Type B pancreatic cell (in vitro differentiated cells): ENCODE data around the gene LRRC56. TPM values are rescaled to one million over a fixed set of nuclear protein-coding genes. Genes with fewer than 3 reads are reported as not detected.
A peak's percentile ranks its signal among the peaks of the same experiment; 100 is the strongest.
"Not testable (repeated sequence)": the region's sequence is repeated elsewhere in the genome, so short reads cannot be mapped to it uniquely, and the experiment has no call there.

Experiments
- DNase-seq: peaks from one replicate; pipeline ENCODE4 v3.0.0; 2021; ENCODE audit warnings: mixed read lengths; ENCODE audit not compliant: unreplicated experiment; ENCODE audit errors: extremely low spot score
- H3K27ac Mint-ChIP-seq: 2 replicates; pipeline ENCODE4 v1.8.0; 2021; ENCODE audit warnings: mild to moderate bottlenecking, mixed read lengths
- H3K27me3 Mint-ChIP-seq: 2 replicates; pipeline ENCODE4 v1.8.0; 2021; ENCODE audit warnings: mixed read lengths
- H3K36me3 Mint-ChIP-seq: 2 replicates; pipeline ENCODE4 v1.8.0; 2021; ENCODE audit warnings: mixed read lengths
- H3K4me1 Mint-ChIP-seq: one replicate; pipeline ENCODE4 v1.8.0; 2021; ENCODE audit warnings: mixed read lengths; ENCODE audit not compliant: unreplicated experiment
- H3K4me3 Mint-ChIP-seq: 2 replicates; pipeline ENCODE4 v1.8.0; 2021; ENCODE audit warnings: mild to moderate bottlenecking, mixed read lengths
- H3K9me3 Mint-ChIP-seq: 2 replicates; pipeline ENCODE4 v1.8.0; 2021; ENCODE audit warnings: mixed read lengths
- CTCF ChIP-seq: fragments of 200-600 bp; sonication (generic); conservative IDR thresholded peaks from 2 replicates; pipeline ENCODE4 v1.5.0; 2021; ENCODE audit warnings: antibody characterized with exemption, mild to moderate bottlenecking
- total RNA-seq: library from RNA; stranded (reverse); gene quantifications from 2 replicates; pipeline ENCODE4 v1.2.1, GENCODE V29; 2021; ENCODE audit warnings: low replicate concordance

The LRRC56 gene
- total RNA-seq, 1 donor from 2014 or later = 1.7 TPM

GRCh38 chr11:573146-573759, 35.9 kb downstream of the LRRC56 start:
- Mint-ChIP-seq H3K4me1 (peaks cover 14% of the 10 kb centered on the region), H3K27me3 (peaks cover 13% of the 10 kb centered on the region), H3K4me3 (peak overlapping the region; percentile 25), H3K27ac (peak overlapping the region; percentile 50), H3K9me3 (no peaks in the 10 kb centered on the region), H3K36me3 (no peaks in the 10 kb centered on the region)
- DNase-seq = no peak
- TF ChIP-seq CTCF = no peak

DNA sequence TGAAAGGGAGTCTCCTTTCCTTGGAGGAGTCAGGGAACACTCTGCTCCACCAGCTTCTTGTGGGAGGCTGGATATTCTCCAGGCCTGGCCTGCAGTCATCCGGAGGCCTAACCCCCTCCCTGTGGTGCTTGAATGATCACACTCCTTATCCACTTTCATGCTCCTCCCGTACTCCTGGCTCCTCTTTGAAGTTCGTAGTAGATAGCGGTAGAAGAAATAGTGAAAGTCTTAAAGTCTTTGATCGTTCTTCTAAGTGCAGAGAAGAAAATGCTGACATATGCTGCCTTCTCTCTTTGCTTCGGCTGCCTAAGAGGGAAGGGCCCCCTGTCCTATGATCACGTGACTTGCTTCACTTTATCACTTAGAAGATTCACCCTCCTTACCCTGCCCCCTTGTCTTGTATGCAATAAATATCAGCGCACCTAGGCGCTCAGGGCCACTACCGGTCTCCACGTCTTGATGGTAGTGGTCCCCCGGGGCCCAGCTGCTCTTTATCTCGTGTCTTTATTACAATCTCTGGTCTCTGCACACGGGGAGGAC, 36.8 kb downstream of the LRRC56 start:
- H3K4me1 Mint-ChIP-seq = peaks cover 14% of the 10 kb centered on the region
- not testable (repeated sequence) for H3K36me3 Mint-ChIP-seq, DNase-seq, H3K9me3 Mint-ChIP-seq
- H3K27me3 Mint-ChIP-seq = peaks cover 13% of the 10 kb centered on the region
- peak overlapping the region; percentile 94 for H3K4me3 Mint-ChIP-seq
- H3K27ac Mint-ChIP-seq = peak overlapping the region; percentile 96

DNA sequence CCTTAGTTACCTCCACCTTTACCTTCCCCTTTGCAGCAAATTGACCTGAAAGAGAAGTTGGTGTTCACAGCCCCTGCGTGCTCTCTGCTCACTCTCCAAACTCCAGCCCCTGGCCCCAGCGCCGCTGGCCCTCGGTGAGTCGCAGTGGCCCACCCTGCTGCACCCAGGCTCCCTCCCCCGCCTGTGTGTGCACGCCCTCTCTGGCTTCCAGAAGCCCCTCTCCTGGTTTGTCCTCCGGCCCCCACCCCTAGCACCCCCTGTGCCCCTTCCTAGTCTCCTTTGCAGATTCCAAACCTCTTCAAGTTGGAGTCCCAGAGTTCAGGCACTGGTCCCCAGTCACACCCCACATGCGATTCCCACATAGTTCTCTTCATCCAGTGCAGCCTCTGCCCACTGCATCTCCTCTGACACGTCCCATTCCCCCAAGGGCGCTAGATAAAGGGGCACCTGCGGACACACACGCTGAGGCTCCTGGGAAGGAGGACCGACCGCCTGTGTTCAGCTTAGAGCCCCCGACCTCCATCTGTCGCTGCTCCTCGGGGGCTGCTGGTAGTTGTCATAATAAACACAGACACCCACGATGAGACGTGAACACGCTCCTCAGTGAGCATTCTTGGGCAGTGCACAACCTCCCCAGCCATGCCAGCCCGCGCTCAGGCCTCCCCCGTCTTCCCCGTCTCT, 37.4 kb downstream of the LRRC56 start:
- DNase-seq = no peak
- Mint-ChIP-seq H3K27ac (peak overlapping the region; percentile 96), H3K9me3 (no peaks in the 10 kb centered on the region), H3K36me3 (no peaks in the 10 kb centered on the region), H3K27me3 (peaks cover 13% of the 10 kb centered on the region), H3K4me3 (peak overlapping the region; percentile 94), H3K4me1 (peaks cover 16% of the 10 kb centered on the region)
- no peak for TF ChIP-seq CTCF

- H3K36me3 Mint-ChIP-seq = no peaks in the 10 kb centered on the region
- H3K27me3 Mint-ChIP-seq = peaks cover 13% of the 10 kb centered on the region
- peak overlapping the region; percentile 94 for H3K4me3 Mint-ChIP-seq
- peaks cover 20% of the 10 kb centered on the region for H3K4me1 Mint-ChIP-seq
- no peaks in the 10 kb centered on the region for H3K9me3 Mint-ChIP-seq
- peak; percentile 85 for DNase-seq
- TF ChIP-seq CTCF = no peak
- H3K27ac Mint-ChIP-seq = peak overlapping the region; percentile 96
Observed at GRCh38 chr11:575313-575995, 38.1 kb downstream of the LRRC56 start.

- peaks cover 2% of the 10 kb centered on the region for H3K36me3 Mint-ChIP-seq
- peak; percentile 96 for DNase-seq
- no peak for TF ChIP-seq CTCF
- H3K27me3 Mint-ChIP-seq = peaks cover 13% of the 10 kb centered on the region
- peaks cover 22% of the 10 kb centered on the region for H3K4me1 Mint-ChIP-seq
- peak within 1 kb of the TSS; percentile 98 for H3K27ac Mint-ChIP-seq
- H3K4me3 Mint-ChIP-seq = peak within 1 kb of the TSS; percentile 98
- no peaks in the 10 kb centered on the region for H3K9me3 Mint-ChIP-seq
Observed at GRCh38 chr11:575996-576768, 38.9 kb downstream of the LRRC56 start, which contains the start of gene PHRF1. Gene PHRF1 (plus strand): TSS chr11:576470. CDS start chr11:581513, 5,043 bp downstream.
